HL-60 (cell line): ENCODE results near the gene HNRNPR.

Experiments used
- CTCF ChIP-seq: IDR thresholded peaks from one replicate; pipeline ENCODE4 v1.5.1; 2011; ENCODE audit warnings: low read length, control low read depth, inconsistent platforms; ENCODE audit not compliant: insufficient read depth
- GABPA ChIP-seq: IDR thresholded peaks from 2 replicates; pipeline ENCODE4 v1.6.1; 2012; ENCODE audit warnings: low read depth
- POLR2AphosphoS5 ChIP-seq: IDR thresholded peaks from 2 replicates; pipeline ENCODE4 v1.6.1; 2012; ENCODE audit warnings: low read depth
- REST ChIP-seq: IDR thresholded peaks from 2 replicates; pipeline ENCODE4 v1.6.1; 2012; ENCODE audit warnings: low read depth; ENCODE audit not compliant: insufficient replicate concordance

GRCh38 chr1:23273450-23274133 is 70.5 kb downstream of the HNRNPR start:
- no peak for TF ChIP-seq CTCF
- TF ChIP-seq GABPA, result no peak
- TF ChIP-seq POLR2AphosphoS5, result no peak
- TF ChIP-seq REST, result no peak
